ENCODE results near the gene ADIRF. TPM values are rescaled to one million over a fixed set of nuclear protein-coding genes. Genes with fewer than 3 reads are reported as not detected.

Gene ADIRF
- total RNA-seq, 1 experiment from 2014 or later, result not detected

- TF ChIP-seq EZH2 (IDR thresholded peaks at IDR 0.05; ENCODE audit: borderline replicate concordance, low read depth, low read length, poor library complexity, severe bottlenecking) (no peak), CTCF (conservative IDR thresholded peaks at IDR 0.05; ENCODE audit: low read depth, low read length) (no peak)
- Histone ChIP-seq H3K4me1 (ENCODE audit: insufficient read depth, low read length, poor library complexity, severe bottlenecking) (peaks cover 6% of the 10 kb centered on the region), H3K4me3 (ENCODE audit: low read depth, low read length, poor library complexity, severe bottlenecking) (no peak overlapping the region), H3K36me3 (ENCODE audit: insufficient read depth, low read length, poor library complexity, severe bottlenecking) (no peaks in the 10 kb centered on the region), H3K9me3 (ENCODE audit: low read depth, low read length, poor library complexity, severe bottlenecking) (no peaks in the 10 kb centered on the region), H3K27ac (ENCODE audit: low read depth, low read length, poor library complexity, severe bottlenecking) (no peak overlapping the region), H3K27me3 (replicated peaks; ENCODE audit: insufficient read depth, low read depth, low read length, poor library complexity) (no peaks in the 10 kb centered on the region)
- no peak for DNase-seq (ENCODE audit: low spot score)
- intact Hi-C loops (cut with micrococcal nuclease; ENCODE audit: unreplicated experiment), result loop anchor here (10.0 kb wide), 1 partner anchor 279 kb away; no protein-coding TSS in a partner anchor
- ChIA-PET POLR2A (ENCODE audit: low non-redundant PET) (no interaction called here), CTCF (no interaction called here)
- BruUV-seq (replicated peaks), result no TSS peak
Measured at GRCh38 chr10:86964061-86964846, 4.0 kb upstream of the ADIRF start.

GRCh38 chr10:86964847-86965190 lies 3.5 kb upstream of the ADIRF start:
- no peak overlapping the region for H3K4me3 ChIP-seq (ENCODE audit: low read depth, low read length, poor library complexity, severe bottlenecking)
- ChIA-PET POLR2A (ENCODE audit: low non-redundant PET) (no interaction called here), CTCF (no interaction called here)
- peaks cover 6% of the 10 kb centered on the region for H3K4me1 ChIP-seq (ENCODE audit: insufficient read depth, low read length, poor library complexity, severe bottlenecking)
- intact Hi-C loops (cut with micrococcal nuclease; ENCODE audit: unreplicated experiment), result loop anchor here (10.0 kb wide), 1 partner anchor 280 kb away; no protein-coding TSS in a partner anchor
- no peak for TF ChIP-seq CTCF (conservative IDR thresholded peaks at IDR 0.05; ENCODE audit: low read depth, low read length)
- TF ChIP-seq EZH2 (IDR thresholded peaks at IDR 0.05; ENCODE audit: borderline replicate concordance, low read depth, low read length, poor library complexity, severe bottlenecking), result no peak
- no peaks in the 10 kb centered on the region for H3K27me3 ChIP-seq (replicated peaks; ENCODE audit: insufficient read depth, low read depth, low read length, poor library complexity)
- DNase-seq (ENCODE audit: low spot score), result no peak
- H3K27ac ChIP-seq (ENCODE audit: low read depth, low read length, poor library complexity, severe bottlenecking), result no peak overlapping the region
- H3K9me3 ChIP-seq (ENCODE audit: low read depth, low read length, poor library complexity, severe bottlenecking), result no peaks in the 10 kb centered on the region
- no peaks in the 10 kb centered on the region for H3K36me3 ChIP-seq (ENCODE audit: insufficient read depth, low read length, poor library complexity, severe bottlenecking)
- no TSS peak for BruUV-seq (replicated peaks)

GRCh38 chr10:86965986-86966654 lies 2.2 kb upstream of the ADIRF start:
- Histone ChIP-seq H3K36me3 (ENCODE audit: insufficient read depth, low read length, poor library complexity, severe bottlenecking) (no peaks in the 10 kb centered on the region), H3K27me3 (replicated peaks; ENCODE audit: insufficient read depth, low read depth, low read length, poor library complexity) (no peaks in the 10 kb centered on the region), H3K4me3 (ENCODE audit: low read depth, low read length, poor library complexity, severe bottlenecking) (no peak overlapping the region), H3K27ac (ENCODE audit: low read depth, low read length, poor library complexity, severe bottlenecking) (no peak overlapping the region), H3K9me3 (ENCODE audit: low read depth, low read length, poor library complexity, severe bottlenecking) (no peaks in the 10 kb centered on the region), H3K4me1 (ENCODE audit: insufficient read depth, low read length, poor library complexity, severe bottlenecking) (peaks cover 6% of the 10 kb centered on the region)
- ChIA-PET POLR2A (ENCODE audit: low non-redundant PET) (interaction anchor here (0.6 kb wide), 2 partner anchors 10 to 210 kb away, joined by 3 to 12 read pairs; partner anchors contain the start of gene BMPR1A), CTCF (interaction anchor here (0.6 to 1.7 kb wide), 9 partner anchors 10 to 877 kb away, joined by 3 to 12 read pairs (median 6); no protein-coding TSS in a partner anchor)
- TF ChIP-seq CTCF (conservative IDR thresholded peaks at IDR 0.05; ENCODE audit: low read depth, low read length) (no peak), EZH2 (IDR thresholded peaks at IDR 0.05; ENCODE audit: borderline replicate concordance, low read depth, low read length, poor library complexity, severe bottlenecking) (no peak)
- no TSS peak for BruUV-seq (replicated peaks)
- intact Hi-C loops (cut with micrococcal nuclease; ENCODE audit: unreplicated experiment), result loop anchor here (10.0 kb wide), 1 partner anchor 281 kb away; no protein-coding TSS in a partner anchor
- DNase-seq (ENCODE audit: low spot score), result no peak

All from A673 (cell line).